Endothelial cell of umbilical vein (primary cell): ENCODE measurements around the gene DAGLB.

Source experiments
- EZH2 ChIP-seq: IDR thresholded peaks from 2 replicates; pipeline ENCODE4 v1.6.1; 2012; ENCODE audit warnings: borderline replicate concordance, low read depth, mild to moderate bottlenecking, moderate library complexity, low read length, inconsistent platforms; ENCODE audit not compliant: severe bottlenecking
- GATA2 ChIP-seq: IDR thresholded peaks from 2 replicates; pipeline ENCODE4 v1.7.0; 2011; ENCODE audit warnings: low read depth, mild to moderate bottlenecking, moderate library complexity, mixed read lengths, low read length; ENCODE audit not compliant: insufficient read length, insufficient read depth
- JUN ChIP-seq: IDR thresholded peaks from 2 replicates; pipeline ENCODE4 v1.6.1; 2011; ENCODE audit warnings: borderline replicate concordance, low read depth; ENCODE audit not compliant: insufficient read length, insufficient read depth
- POLR2A ChIP-seq: IDR thresholded peaks from 2 replicates; pipeline ENCODE4 v1.6.1; 2012; ENCODE audit warnings: low read depth, mild to moderate bottlenecking, control low read depth, low read length
- POLR2AphosphoS5 ChIP-seq: IDR thresholded peaks from 2 replicates; pipeline ENCODE4 v1.6.1; 2012; ENCODE audit warnings: low read depth, mild to moderate bottlenecking, control low read depth, low read length, moderate library complexity; ENCODE audit not compliant: insufficient read depth
- TF ChIP-seq, protein P1 (sequence below), 2 donors: IDR thresholded peaks; 1 replicate in 1 of 2; 2 replicates in 1 of 2; pipeline ENCODE4 v1.5.1; 2011; ENCODE audit warnings: low read length in 2 of 2, mild to moderate bottlenecking in 2 of 2, moderate library complexity in 2 of 2, control low read depth in 1 of 2, inconsistent platforms in 1 of 2, low read depth in 1 of 2; ENCODE audit not compliant: insufficient read depth in 1 of 2; ENCODE audit errors: extremely low read depth in 1 of 2
- TF ChIP-seq, protein P2 (sequence below): IDR thresholded peaks from 2 replicates; pipeline ENCODE4 v1.6.1; 2011; ENCODE audit not compliant: insufficient read depth, insufficient read length

DNA sequence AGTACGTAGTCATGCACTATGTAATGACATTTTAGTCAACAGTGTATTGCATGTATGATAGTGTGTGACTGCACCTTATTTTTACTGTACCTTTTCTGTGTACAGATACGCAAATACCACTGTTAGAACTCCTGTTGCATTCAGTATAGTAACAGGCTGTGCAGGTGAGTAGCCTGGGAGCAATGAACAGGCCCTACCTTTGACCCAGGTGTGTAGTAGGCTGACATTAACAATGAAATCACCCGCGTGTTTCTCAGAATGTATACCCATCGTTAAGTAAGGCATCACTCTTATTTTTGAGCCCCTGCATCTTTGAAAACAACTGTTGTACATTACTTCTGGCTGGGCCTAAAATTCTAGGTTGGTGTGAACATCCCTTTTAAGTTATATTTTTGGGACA, 41.6 kb downstream of the DAGLB start:
- TF ChIP-seq, protein P1, sequence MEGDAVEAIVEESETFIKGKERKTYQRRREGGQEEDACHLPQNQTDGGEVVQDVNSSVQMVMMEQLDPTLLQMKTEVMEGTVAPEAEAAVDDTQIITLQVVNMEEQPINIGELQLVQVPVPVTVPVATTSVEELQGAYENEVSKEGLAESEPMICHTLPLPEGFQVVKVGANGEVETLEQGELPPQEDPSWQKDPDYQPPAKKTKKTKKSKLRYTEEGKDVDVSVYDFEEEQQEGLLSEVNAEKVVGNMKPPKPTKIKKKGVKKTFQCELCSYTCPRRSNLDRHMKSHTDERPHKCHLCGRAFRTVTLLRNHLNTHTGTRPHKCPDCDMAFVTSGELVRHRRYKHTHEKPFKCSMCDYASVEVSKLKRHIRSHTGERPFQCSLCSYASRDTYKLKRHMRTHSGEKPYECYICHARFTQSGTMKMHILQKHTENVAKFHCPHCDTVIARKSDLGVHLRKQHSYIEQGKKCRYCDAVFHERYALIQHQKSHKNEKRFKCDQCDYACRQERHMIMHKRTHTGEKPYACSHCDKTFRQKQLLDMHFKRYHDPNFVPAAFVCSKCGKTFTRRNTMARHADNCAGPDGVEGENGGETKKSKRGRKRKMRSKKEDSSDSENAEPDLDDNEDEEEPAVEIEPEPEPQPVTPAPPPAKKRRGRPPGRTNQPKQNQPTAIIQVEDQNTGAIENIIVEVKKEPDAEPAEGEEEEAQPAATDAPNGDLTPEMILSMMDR (IDR thresholded peaks at IDR 0.05; ENCODE audit: extremely low read depth in 1 of 2, insufficient read depth in 1 of 2, low read depth in 1 of 2, low read length in 2 of 2), result no peak
- no peak for TF ChIP-seq JUN
- TF ChIP-seq POLR2A, result no peak
- TF ChIP-seq, protein P2, sequence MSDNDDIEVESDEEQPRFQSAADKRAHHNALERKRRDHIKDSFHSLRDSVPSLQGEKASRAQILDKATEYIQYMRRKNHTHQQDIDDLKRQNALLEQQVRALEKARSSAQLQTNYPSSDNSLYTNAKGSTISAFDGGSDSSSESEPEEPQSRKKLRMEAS, result no peak
- TF ChIP-seq POLR2AphosphoS5, result peak; percentile 22
- TF ChIP-seq EZH2, result no peak
- no peak for TF ChIP-seq GATA2
